K562 (cell line): ENCODE measurements around the gene VWA3A. TPM values are rescaled to one million over a fixed set of nuclear protein-coding genes. Genes with fewer than 3 reads are reported as not detected.

Source experiments
- ARID3B ChIP-seq: fragments of 250-450 bp; sonication (Bioruptor Pico); IDR thresholded peaks from 2 replicates; pipeline ENCODE4 v1.4.0; 2020; ENCODE audit warnings: borderline replicate concordance
- ATF7 ChIP-seq: fragments of 450-650 bp; IDR thresholded peaks from 2 replicates; pipeline ENCODE4 v1.7.1; 2014; ENCODE audit warnings: mild to moderate bottlenecking, moderate library complexity
- CBX1 ChIP-seq: sonication (generic); IDR thresholded peaks from 2 replicates; pipeline ENCODE4 v1.6.1; 2016; ENCODE audit warnings: antibody characterized with exemption, low read depth, mild to moderate bottlenecking
- CHD1 ChIP-seq: fragments of 200-600 bp; sonication (generic); IDR thresholded peaks from one replicate; pipeline ENCODE4 v1.6.1; 2012; ENCODE audit warnings: mild to moderate bottlenecking, moderate library complexity, low read length, inconsistent platforms
- COPS2 ChIP-seq: fragments of 450-650 bp; conservative IDR thresholded peaks from 2 replicates; pipeline ENCODE4 v1.6.1; 2016; ENCODE audit warnings: mild to moderate bottlenecking, moderate library complexity
- DACH1 ChIP-seq: fragments of 450-650 bp; IDR thresholded peaks from 2 replicates; pipeline ENCODE4 v1.6.1; 2018; ENCODE audit not compliant: partially characterized antibody
- DIDO1 ChIP-seq: fragments of 450-650 bp; IDR thresholded peaks from 2 replicates; pipeline ENCODE4 v1.6.1; 2016; ENCODE audit warnings: low read depth, missing biosample characterization, missing genetic modification characterization
- ELF1 ChIP-seq: fragments of 200-800 bp; sonication (Bioruptor generic); IDR thresholded peaks from 2 replicates; pipeline ENCODE4 v1.6.1; 2016; ENCODE audit warnings: missing genetic modification characterization, missing compliant biosample characterization
- ELF4 ChIP-seq: fragments of 450-650 bp; formaldehyde crosslinking; IDR thresholded peaks from 2 replicates; pipeline ENCODE4 v1.4.0; 2022; ENCODE audit warnings: missing genetic modification characterization
- EWSR1 ChIP-seq: fragments of 450-650 bp; IDR thresholded peaks from 2 replicates; pipeline ENCODE4 v1.6.1; 2018; ENCODE audit warnings: borderline replicate concordance, mild to moderate bottlenecking, low read depth, moderate library complexity; ENCODE audit not compliant: partially characterized antibody
- FOSL1 ChIP-seq: fragments of 200-800 bp; sonication (Bioruptor generic); conservative IDR thresholded peaks from 2 replicates; pipeline ENCODE4 v1.6.1; 2016; ENCODE audit warnings: missing genetic modification characterization, missing compliant biosample characterization
- HOMEZ ChIP-seq: fragments of 250-450 bp; sonication (Bioruptor Pico); IDR thresholded peaks from 2 replicates; pipeline ENCODE4 v1.4.0; 2020; ENCODE audit warnings: mild to moderate bottlenecking, moderate library complexity
- IFI16 ChIP-seq: fragments of 250-450 bp; sonication (Bioruptor Pico); IDR thresholded peaks from 2 replicates; pipeline ENCODE4 v2.1.2; 2022; ENCODE audit warnings: mild to moderate bottlenecking, inconsistent platforms
- JUND ChIP-seq, 2 experiments: IDR thresholded peaks; 2 replicates in 1 of 2; 3 replicates in 1 of 2; pipeline ENCODE4 v1.6.1; 2011; ENCODE audit warnings: borderline replicate concordance in 2 of 2, low read depth in 2 of 2, low read length in 2 of 2, improper control_type of control experiment in 1 of 2, missing biosample characterization in 1 of 2, missing genetic modification characterization in 1 of 2, missing genetic modification reagents in 1 of 2
- KLF6 ChIP-seq: fragments of 250-450 bp; sonication (Bioruptor Pico); IDR thresholded peaks from 2 replicates; pipeline ENCODE4 v1.4.0; 2020; ENCODE audit warnings: mild to moderate bottlenecking, moderate library complexity, borderline replicate concordance
- NRF1 ChIP-seq, 2 experiments: fragments of 450-650 bp; IDR thresholded peaks in 1 of 2; conservative IDR thresholded peaks in 1 of 2; 2 replicates each; pipeline ENCODE4 v1.6.1; 2014; ENCODE audit warnings: mild to moderate bottlenecking in 2 of 2
- NUFIP1 ChIP-seq: fragments of 450-650 bp; IDR thresholded peaks from 2 replicates; pipeline ENCODE4 v1.6.1; 2018; ENCODE audit not compliant: partially characterized antibody
- RFX1 ChIP-seq: fragments of 450-650 bp; IDR thresholded peaks from 2 replicates; pipeline ENCODE4 v1.6.1; 2016; ENCODE audit warnings: mild to moderate bottlenecking, moderate library complexity
- SPI1 ChIP-seq: IDR thresholded peaks from 2 replicates; pipeline ENCODE4 v1.6.1; 2011; ENCODE audit warnings: low read depth, low read length, control low read depth, borderline replicate concordance
- USF1 ChIP-seq: sonication (generic); formaldehyde crosslinking; IDR thresholded peaks from 2 replicates; pipeline ENCODE4 v1.9.0; 2022; ENCODE audit warnings: mild to moderate bottlenecking, missing genetic modification reagents
- ZNF395 ChIP-seq: fragments of 200-800 bp; sonication (Bioruptor generic); IDR thresholded peaks from 2 replicates; pipeline ENCODE4 v1.6.1; 2017; ENCODE audit warnings: missing genetic modification characterization, missing compliant biosample characterization
- ZNF511 ChIP-seq: sonication (generic); formaldehyde crosslinking; IDR thresholded peaks from 2 replicates; pipeline ENCODE4 v1.8.0; 2022; ENCODE audit warnings: mild to moderate bottlenecking, missing genetic modification reagents
- polyA plus RNA-seq, 8 experiments: library from polyadenylated mRNA; depleted of rRNA in 4 of 8; stranded (reverse) in 5 of 8; unstranded in 3 of 8; fragments of >200 nt; fragmentation: Nextera tagmentation in 2 of 8; fragmentation: Illumina TruSeq in 1 of 8; extraction: Ambion mirVana in 2 of 8; extraction: Trizol in 1 of 8; gene quantifications; 2 replicates each; pipeline versions ENCODE4 v1.2.1 to v1.2.3, GENCODE V29; 2011 to 2014; ENCODE audit warnings: inconsistent platforms in 1 of 8, missing spikeins in 1 of 8
- total RNA-seq, 7 experiments: library from RNA; depleted of rRNA in 6 of 7; stranded (reverse); fragments of >200 nt in 6 of 7; fragmentation: Illumina TruSeq in 2 of 7; extraction: Trizol in 2 of 7; gene quantifications; 2 replicates each; pipeline versions ENCODE4 v1.2.1 to v1.2.3, GENCODE V29; 2011 to 2021; ENCODE audit warnings: low replicate concordance in 1 of 7

VWA3A gene
- total and polyA plus RNA-seq, 9 of the 15 experiments (the other 6 are each of a cell fraction or from before 2014, with no cell fraction given) = not detected

GRCh38 chr16:22190776-22191531, 98.6 kb downstream of the VWA3A start (continued):
- no peak for TF ChIP-seq KLF6
- TF ChIP-seq ARID3B (CRISPR knock-in tag) = no peak
- no peak for TF ChIP-seq COPS2
- no peak for TF ChIP-seq ZNF511 (CRISPR knock-in tag)
- peak; percentile 49; the same call in 1 of the 2 replicates for TF ChIP-seq USF1 (CRISPR knock-in tag)
- TF ChIP-seq DACH1 = no peak
- TF ChIP-seq RFX1 = no peak; the same call in 1 of the 2 replicates
- peak; percentile 71; the same call in 1 of the 2 replicates for TF ChIP-seq ATF7
- TF ChIP-seq JUND (IDR thresholded peaks at IDR 0.05; ENCODE audit: borderline replicate concordance, low read depth, low read length) = peak; percentile 11; the same call in 1 of the 2 replicates
- TF ChIP-seq JUND (tag; IDR thresholded peaks at IDR 0.05; ENCODE audit: borderline replicate concordance, low read depth, low read length) = peak; percentile 59; the same call in 1 of the 3 replicates
- TF ChIP-seq CHD1 = no peak
- TF ChIP-seq DIDO1 (tag) = no peak
- TF ChIP-seq HOMEZ = no peak
- TF ChIP-seq ELF1 (tag) = peak; percentile 14; the same call in 1 of the 2 replicates
- TF ChIP-seq SPI1 = 0 out of 2 replicates have a peak, but pooled peaks have one; percentile 43
- no peak for TF ChIP-seq EWSR1
- no peak for TF ChIP-seq CBX1
- no peak for TF ChIP-seq NUFIP1
- TF ChIP-seq FOSL1 (tag) = no peak; the same call in 1 of the 2 replicates
- no peak for TF ChIP-seq IFI16 (CRISPR knock-in tag)
- peak; percentile 84 to 87 for TF ChIP-seq NRF1 (conservative IDR thresholded peaks at IDR 0.05 in 1 of 2, IDR thresholded peaks at IDR 0.05 in 1 of 2)
- TF ChIP-seq ELF4 (CRISPR knock-in tag) = peak; percentile 70; the same call in 1 of the 2 replicates
- no peak for TF ChIP-seq ZNF395 (CRISPR knock-in tag)
